NCI-H1048 (cell line): ENCODE data around the gene SCGB2A2.

Source experiments
- DNase-seq: peaks from one replicate; lab custom pipeline; 2025; lab: John Stamatoyannopoulos, UW

SCGB2A2 gene

DNA sequence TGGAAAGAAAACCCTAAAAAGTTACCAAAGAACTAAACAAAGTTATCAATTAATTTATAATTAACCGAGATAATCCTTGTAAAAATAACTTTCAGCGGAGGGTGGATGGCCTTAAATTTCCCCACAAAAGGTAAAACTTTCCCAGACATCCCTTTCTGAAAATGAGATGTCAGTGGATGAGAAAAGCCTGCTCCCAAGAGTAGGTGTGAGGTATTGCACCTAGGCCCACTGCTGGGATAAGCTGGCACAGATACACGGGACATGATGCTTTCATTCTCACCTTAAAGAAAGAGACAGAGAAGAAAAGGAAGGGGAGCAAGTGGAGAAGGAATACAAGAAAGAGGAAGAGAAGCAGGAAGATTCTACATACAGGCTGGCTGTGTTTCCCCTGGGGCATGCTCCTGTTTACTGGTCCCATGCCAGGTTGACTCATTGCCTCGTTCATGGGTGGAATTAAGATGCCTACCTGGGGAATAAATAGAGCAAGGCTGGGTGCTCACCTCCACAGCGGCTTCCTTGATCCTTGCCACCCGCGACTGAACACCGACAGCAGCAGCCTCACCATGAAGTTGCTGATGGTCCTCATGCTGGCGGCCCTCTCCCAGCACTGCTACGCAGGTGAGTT lies at the start of gene SCGB2A2:
Gene SCGB2A2, plus strand, starts transcription at position 505 of the 625 bp plus-strand sequence. Its CDS starts 59 bp downstream, at position 564.
- DNase-seq = no peak

DNA sequence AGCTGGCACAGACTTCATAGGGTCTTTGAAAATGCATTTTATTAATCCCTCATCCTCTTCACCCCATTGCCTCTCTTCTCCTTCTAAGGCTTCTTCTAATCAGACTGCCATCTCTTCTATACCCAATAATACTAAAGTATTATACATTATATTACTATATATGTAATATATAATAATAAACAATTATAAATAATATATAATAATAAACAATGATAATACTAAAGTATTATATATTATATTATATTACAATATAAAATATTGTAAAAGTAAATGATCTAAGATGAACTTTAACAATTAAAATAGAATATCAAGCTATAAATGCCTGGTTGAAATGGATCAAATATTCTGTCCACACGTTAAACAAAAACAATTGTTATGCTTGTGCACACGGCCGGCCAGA lies 48.5 kb upstream of the SCGB2A2 start:
- DNase-seq = no peak

DNA sequence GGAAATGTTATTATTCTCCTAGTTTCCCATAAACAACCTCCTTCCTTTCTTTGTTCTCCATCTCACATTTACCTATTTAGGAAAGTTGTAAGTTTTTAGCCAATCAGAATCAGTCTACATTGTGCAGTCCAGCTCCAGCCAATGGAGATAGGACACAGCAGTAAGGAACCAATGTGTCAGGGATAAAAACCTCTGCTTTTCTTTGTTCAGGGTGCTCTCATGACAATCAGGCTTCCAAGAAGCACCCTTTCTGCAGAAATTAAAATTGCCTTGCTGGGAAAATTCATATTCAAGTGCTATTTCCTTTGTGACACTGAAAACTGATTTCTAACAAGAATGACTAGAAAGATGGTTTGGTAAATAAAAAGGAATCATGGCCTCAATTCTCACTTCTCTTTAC lies 46.9 kb upstream of the SCGB2A2 start:
- no peak for DNase-seq

DNA sequence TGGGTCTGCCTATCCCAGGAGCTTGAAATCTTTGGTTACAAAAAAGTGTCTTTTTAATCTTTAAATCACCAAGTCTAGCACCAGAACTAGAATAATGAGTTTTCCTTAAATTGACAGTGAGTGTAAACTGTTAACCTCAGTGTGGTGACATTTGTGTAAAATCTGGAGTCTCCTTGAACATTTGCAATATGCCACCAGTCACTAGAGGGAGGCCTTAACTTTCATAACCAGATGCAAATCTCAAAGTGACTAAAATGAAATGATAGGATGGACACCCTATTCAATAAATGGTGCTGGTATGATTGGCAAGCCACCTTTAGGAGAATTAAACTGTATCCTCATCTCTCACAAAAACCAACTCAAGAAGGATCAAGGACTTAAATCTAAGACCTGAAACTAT lies 36.2 kb upstream of the SCGB2A2 start:
- no peak for DNase-seq

DNA sequence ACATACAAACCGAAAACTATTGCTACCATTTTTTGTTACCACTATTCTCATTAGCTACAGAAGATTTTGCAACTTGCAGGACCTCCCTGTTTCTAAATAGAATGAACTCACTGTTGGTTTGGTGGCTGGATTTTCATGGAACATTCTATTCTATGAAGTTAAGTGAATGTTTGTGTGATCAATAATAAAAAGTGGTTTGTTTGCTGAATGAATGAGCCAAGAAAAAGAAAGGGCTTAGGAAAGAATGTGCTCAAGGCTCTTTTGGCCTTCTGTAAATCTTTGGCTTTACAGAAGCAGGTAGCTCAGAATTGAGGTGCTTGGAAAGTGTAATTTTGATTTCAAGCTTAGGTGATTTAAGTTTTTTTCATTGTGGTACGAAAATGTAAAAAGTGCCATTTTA lies 33.8 kb upstream of the SCGB2A2 start:
- no peak for DNase-seq

DNA sequence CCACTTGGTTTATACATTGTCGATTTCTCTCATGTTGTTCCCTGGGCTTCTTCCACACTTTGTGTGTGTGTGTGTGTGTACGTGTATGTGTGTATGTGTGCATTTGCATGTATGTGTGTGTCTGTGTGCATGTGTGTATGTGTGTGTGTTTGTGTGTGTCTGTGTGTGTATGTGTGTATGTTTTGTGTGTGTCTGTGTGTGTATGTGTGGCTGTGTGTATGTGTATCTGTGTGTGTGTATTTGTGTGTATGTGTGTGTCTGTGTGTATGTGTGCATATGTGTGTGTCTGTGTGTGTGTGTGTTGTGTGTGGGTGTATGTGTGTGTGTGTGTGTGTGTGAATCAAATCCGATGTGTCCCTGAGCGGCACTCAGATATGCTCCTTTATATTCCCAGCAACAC lies 32.5 kb upstream of the SCGB2A2 start:
- DNase-seq = no peak

DNA sequence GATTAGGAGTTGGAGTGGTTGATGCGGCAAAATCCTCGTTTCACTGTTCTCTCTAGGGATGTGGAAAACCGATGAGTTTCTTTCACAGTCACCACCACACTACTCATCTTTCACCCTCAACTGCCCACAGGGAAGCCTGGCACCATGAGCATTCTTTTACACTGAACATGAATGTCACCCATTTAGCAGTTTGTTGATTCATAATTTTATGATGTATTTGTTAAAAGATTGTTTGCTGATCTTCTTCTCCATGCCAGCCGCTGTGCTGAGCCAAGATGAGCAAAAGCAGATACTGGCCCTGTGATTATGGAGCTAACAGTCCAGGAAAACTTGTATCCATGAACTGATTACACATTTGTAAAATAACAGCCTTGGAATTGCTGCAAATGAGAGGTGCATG lies 31.8 kb upstream of the SCGB2A2 start:
- DNase-seq = no peak

DNA sequence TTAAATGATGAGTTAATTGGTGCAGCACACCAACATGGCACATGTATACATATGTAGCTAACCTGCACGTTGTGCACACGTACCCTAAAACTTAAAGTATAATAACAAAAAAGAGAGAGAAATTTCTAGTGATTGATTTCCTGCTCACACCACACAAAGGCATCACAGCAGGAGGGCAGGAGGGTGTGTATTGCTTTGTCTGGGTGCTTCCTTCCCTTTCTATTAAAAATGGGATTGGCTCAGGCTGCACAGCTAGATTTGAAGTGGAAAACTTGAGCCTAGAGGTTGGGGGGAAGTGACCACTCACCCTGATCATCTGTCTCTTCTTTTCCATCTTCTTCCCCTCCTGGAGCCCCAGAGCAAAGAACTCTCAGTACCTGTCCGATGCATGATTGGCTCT lies 28.9 kb upstream of the SCGB2A2 start:
- no peak for DNase-seq

DNA sequence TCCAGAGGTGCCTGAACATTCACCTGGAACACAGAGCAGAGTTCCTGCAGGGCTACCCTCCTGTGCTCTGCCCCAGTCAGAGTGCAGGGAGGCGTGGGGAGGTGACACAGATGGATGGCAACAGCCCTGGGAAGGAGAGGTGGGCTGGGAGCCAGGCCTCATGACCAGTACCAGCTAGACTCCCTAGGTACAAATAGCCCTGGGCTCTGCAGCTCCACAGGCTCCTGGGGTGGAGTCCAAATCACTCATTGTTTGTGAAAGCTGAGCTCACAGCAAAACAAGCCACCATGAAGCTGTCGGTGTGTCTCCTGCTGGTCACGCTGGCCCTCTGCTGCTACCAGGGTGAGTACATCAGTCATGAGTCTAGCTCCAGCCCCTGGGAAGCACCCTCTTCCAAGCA lies 27.9 kb upstream of the SCGB2A2 start, which contains the start of gene SCGB1D2:
Gene SCGB1D2, plus strand, starts transcription at position 219 of the 400 bp plus-strand sequence. Its CDS starts 69 bp downstream, at position 288.
- no peak for DNase-seq

DNA sequence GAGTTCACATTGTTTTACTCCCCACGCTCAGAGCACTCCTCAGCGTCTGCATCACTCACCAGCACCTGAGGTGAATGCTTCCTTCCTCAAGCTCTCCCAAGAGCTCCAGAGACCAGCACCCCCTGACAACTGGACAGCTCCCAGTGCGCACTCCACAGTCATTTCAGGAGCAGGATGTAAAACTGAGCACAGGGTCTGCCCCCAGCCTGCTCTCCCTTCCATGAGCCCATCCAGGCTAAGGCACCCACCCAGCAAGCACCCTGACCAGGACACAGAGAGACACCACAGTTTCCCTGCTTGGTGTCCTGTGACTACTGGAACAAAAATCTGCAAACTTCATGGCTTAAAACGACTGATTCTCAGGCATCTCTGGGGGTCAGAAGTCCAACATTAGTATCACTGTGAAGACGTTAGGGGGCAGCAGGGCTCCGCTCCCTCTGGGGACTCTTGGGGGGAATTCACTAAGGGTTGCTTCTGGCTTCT lies 24.6 kb upstream of the SCGB2A2 start:
- DNase-seq = no peak

DNA sequence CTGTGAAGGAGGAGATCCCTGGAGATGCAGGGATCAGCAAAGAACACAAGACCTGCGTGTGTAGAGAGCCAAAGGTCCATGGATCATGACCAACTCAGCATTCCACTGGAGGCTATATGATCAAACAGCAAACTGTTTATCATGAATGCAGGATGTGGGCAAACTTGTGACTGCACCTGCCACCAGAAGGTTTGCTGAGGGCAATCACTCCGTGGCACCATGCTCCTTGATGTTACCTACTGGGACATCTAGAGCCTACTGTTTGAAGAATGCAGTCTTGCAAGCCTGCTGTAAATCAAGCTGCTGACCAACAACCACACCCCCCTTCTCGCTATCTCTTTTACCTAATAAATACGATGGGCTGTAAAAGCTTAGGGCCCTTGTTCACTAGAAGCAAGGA lies 18.3 kb upstream of the SCGB2A2 start:
- no peak for DNase-seq

DNA sequence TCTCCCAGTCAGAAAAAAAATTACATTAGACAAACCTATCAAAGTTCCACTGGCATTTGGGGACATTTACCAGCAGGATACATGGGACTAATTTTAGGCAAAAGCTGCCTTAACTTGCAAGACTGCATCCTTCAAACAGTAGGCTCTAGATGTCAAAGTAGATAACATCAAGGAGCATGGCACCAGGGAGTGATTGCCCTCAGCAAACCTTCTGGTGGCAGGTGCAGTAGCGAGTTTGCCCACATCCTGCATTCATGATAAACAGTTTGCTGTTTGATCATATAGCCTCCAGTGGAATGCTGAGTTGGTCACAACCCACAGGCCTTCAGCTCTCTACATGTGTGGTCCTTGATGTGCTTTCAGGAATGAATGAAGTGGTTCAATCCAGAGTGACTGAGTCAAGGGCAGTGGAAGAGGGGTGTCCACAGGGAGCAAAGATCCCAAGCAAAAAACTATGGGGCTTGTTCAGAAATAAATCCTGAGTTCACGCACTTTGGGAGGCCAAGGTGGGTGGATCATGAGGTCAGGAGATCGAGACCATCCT lies 15.9 kb upstream of the SCGB2A2 start:
- no peak for DNase-seq

DNA sequence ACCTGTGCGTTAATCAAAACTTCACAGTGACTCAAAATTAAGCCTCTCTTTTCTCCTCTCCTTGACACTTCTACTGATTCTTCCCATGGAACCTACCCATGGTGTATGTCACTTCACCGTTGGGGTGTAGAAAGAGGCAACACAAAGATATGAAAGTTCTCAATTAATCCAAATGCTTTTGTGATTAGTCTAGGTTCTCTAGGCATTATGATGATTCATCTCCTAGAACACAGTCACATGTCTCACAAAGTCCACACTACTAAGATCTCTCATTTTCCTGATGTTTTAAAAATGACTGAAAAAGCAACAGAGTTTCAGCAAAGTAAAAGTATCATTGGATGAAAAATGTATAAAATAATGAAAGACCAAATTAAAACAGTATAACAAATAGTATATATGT lies 13.7 kb upstream of the SCGB2A2 start:
- no peak for DNase-seq

DNA sequence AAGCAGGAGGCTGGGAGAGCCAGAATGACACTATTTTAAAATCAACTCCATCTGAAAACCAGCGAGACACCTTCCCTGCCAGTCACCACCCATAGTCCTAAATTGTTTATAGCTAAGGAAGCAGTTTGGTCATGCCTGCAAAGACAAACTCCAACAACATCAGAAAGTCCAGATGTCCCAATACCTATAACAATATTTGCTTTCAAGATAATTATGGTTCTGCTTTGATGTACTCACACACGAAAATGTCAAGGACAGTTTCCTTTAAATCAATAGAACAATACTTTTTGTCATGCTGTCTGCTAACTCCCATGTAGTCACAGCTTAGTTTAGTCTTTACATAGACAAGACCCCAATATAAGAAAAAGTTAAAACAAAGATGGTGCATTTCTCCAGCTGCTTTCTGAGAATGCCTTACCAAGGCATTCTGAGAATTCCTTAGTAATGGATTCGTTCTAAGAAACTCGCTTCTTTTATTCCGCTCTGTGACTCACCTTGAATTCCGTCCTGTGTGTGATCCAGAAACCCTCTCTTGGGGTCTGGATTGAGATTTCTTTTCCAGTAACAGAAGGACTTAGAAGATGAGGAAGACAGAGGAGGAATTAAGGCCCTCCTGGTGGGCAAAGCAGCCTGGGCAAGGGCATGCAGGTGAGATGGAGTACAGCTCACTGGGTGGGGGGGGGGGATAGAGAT lies 9.6 kb upstream of the SCGB2A2 start:
- DNase-seq = no peak

DNA sequence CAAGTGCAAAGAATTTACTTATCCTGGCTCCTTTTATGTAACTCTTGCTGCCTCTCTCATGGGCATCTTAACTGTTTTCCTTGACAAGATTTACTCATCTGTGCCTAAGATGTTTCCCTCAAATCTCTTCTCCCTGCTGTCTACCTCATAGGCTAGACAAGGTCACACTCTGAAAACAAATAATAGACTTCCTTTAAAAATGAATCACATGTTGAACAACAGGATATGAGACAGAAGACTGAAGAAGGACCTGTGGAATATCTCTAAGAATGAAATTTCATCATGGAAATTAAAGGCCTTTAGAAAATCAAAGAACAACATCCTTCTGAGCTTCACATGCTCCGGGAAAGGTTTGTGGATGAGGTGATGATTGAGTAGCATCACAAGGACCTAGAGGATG lies 6.0 kb upstream of the SCGB2A2 start:
- DNase-seq = no peak

DNA sequence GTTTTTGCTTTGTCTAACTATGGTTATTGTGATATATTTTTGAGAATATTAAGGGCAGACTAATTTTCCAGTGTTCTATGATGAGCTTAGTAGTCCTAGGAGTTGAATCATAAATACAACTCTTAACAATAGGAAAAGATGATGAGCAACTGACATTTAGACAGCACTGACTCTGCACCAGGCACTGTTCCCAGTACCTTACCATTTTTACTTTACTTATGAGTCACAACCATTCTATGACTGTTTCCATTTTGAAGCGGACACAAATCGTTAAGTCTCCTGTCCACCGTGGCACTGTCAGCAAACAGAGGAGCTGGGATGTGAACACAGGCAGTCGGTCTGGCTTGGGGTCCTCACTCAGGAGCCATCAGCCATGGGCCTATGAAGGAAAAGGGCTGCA lies 3.4 kb upstream of the SCGB2A2 start:
- DNase-seq = no peak

DNA sequence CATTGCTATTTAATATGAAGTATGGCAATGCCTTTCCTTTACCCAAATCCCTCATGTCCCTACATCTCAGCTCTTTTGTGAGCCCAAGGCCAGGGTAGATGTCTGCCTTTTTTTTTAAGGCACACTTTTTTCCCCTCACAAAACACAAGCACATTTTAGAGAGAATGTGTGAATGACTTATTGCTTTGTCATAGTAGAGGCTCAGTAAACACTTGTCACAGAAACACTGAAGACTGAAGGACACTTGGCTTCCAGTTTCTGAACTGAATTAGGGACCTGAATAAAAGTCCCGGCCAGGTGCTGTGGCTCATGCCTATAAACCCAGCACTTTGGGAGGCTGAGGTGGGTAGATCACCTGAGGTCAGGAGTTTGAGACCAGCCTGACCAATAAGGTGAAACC lies 2.9 kb upstream of the SCGB2A2 start:
- DNase-seq = no peak

DNA sequence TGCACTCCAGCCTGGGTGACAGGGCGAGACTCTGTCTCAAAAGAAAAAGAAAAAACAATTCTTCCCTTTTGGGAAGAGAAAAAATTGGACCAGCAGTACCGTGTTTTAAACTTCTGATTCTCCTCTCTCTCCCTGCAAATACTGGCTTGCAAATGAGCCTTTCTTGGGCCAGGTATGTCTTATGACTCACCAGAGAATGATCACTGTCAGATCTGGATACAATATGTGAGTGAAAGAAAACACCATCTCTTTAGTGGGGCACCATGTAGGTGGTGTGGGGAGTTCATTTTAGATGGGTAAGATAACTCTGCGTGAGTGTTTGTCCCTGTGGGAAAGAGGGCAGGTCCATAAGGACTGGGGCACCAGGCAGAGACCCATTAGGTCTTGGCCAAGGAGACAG lies 2.4 kb upstream of the SCGB2A2 start:
- no peak for DNase-seq

DNA sequence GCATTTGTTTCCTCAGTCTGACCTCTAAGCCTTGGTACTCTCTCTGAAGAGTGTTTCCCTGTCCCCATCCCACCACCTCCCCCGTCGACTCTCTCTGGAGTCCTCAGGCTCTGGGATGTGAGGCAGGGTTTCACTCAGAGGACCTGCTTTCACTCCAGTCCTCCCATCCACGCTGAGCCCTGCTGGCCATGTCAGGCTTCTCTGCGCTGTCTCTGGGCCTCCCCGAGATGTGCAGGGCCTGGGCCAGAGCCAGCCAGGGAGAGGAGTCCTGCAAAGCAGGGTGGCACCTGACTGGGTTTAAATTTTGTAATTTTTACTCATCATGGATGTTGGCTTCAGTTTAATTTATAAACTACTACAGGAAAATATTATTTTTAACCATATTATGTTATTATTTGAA lies 3.3 kb downstream of the SCGB2A2 start:
- DNase-seq = no peak

DNA sequence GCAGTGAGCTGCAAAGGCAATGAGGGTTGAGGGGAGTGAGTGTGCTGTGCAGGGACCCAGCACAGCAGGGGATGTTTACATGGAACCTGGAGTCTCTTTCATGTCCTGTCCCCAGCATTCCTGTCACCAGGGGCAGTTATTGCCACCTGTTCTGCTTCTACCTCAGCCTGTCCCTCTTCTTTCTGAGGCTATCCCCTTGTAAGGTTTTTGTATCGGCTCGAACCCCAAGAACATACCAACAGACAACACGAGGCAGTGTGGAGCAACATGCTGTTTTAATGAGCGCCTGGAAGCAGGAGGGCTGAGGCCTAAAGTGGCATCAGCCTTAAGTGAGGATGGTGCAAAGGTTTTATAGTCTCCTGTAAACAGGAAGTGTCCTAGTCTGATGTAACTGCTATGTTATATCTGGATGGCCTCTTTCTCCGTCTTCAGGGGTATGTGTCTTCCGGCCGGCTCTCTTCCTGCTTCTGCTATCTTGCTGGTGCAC lies 3.9 kb downstream of the SCGB2A2 start:
- DNase-seq = no peak

DNA sequence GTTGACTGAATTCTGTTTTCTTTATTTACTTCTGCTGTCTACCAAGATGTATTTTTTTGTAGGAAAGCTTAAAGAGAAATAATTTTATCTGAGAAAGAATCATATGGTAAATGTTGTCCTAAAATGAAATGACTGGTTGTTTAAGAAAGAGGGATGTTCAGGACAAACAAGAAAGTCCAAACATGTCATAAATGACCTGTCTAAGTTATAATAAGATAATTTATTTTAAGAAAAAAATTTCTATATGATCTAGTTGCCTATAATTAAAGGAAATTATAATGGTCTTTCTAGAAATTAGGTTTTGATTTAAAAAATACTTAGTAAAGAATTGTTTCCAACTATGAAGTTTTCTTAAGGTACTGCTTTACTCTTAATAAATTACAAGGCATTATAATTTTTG lies 10.5 kb downstream of the SCGB2A2 start:
- no peak for DNase-seq

DNA sequence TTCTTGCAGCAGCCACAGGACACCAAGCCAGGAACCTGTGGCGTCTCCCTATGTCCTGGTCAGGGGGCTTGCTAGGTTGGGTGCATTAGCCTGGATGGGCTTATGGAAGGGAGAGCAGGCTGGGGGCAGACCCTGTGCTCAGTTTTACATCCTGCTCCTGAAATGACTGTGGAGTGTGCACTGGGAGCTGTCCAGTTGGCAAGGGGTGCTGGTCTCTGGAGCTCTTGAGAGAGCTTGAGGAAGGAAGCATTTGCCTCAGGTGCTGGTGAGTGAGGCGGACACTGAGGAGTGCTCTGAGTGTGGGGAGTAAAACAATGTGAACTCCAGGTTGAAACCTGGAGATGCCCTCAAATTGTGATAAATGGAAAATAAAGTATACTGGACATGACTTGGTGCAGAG lies 25.5 kb downstream of the SCGB2A2 start:
- DNase-seq = no peak

DNA sequence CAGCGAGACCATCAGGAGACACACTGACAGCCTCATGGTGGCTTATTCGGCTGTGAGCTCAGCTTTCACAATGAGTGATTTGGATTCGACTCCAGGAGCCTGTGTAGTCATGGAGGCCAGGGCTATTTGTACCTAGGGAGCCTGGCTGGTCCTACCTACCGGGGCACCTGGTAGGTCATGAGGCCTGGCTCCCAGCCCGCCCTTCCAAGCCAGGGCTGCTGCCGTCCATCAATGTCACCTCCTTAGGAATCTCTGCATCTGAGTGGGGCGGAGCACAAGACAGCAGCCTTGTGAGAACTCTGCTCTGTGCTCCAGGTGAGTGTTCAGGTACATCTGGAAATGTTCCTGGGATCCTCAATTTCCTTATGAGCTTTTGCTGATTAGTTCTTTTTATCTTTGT lies 29.0 kb downstream of the SCGB2A2 start, which contains the start of gene SCGB1D4:
Gene SCGB1D4, minus strand, starts transcription at position 101 of the 400 bp plus-strand sequence. Its CDS starts 65 bp downstream, at position 36.
- no peak for DNase-seq
